HEK293 (cell line): Measurements from ENCODE around the gene DCUN1D2.
A peak's percentile ranks its signal among the peaks of the same experiment; 100 is the strongest.

Experiments used
- CTCF ChIA-PET: fragments of 350-600 bp; formaldehyde crosslinking; extraction: SDS; loops from one replicate; lab custom pipeline; 2021; ENCODE audit warnings: antibody characterized with exemption; lab: Yijun Ruan, JAX
- POLR2A ChIA-PET: fragments of 300-600 bp; formaldehyde crosslinking; extraction: SDS; loops from one replicate; lab custom pipeline; 2020; ENCODE audit warnings: antibody characterized with exemption, inconsistent platforms; lab: Yijun Ruan, JAX
- H3K27ac ChIP-seq: fragments of 200-500 bp; sonication (Bioruptor generic); 2 replicates; pipeline ENCODE4 v1.5.1; 2014; ENCODE audit warnings: low read depth, low read length, control low read depth, inconsistent platforms; ENCODE audit errors: extremely low read depth
- H3K36me3 ChIP-seq, 2 experiments: fragments of 200-500 bp in 1 of 2; sonication (Bioruptor generic) in 1 of 2; 1 replicate in 1 of 2; 2 replicates in 1 of 2; pipeline ENCODE4 v1.5.1; 2014 to 2017; ENCODE audit warnings: inconsistent platforms in 2 of 2, low read length in 2 of 2; ENCODE audit not compliant: control insufficient read depth in 2 of 2, insufficient read depth in 1 of 2
- H3K4me1 ChIP-seq: fragments of 200-500 bp; sonication (Bioruptor generic); 2 replicates; pipeline ENCODE4 v1.5.1; 2014; ENCODE audit warnings: mild to moderate bottlenecking, low read length, inconsistent platforms; ENCODE audit not compliant: control insufficient read depth, insufficient read depth
- H3K4me3 ChIP-seq: 2 replicates; pipeline ENCODE4 v1.5.1; 2011; ENCODE audit warnings: low read depth, mild to moderate bottlenecking, control low read depth, low read length, moderate library complexity
- H3K9me3 ChIP-seq: fragments of 200-500 bp; sonication (Bioruptor generic); 2 replicates; pipeline ENCODE4 v1.5.1; 2014; ENCODE audit warnings: low read depth, low read length, inconsistent platforms; ENCODE audit not compliant: control insufficient read depth, insufficient read depth
- ATF2 ChIP-seq: fragments of 450-650 bp; formaldehyde crosslinking; IDR thresholded peaks from 2 replicates; pipeline ENCODE4 v1.5.1; 2016; ENCODE audit warnings: missing biosample characterization, missing genetic modification characterization, low read depth
- EGR2 ChIP-seq: fragments of 450-650 bp; formaldehyde crosslinking; IDR thresholded peaks from 2 replicates; pipeline ENCODE4 v1.5.1; 2016; ENCODE audit warnings: low read depth, missing biosample characterization, missing genetic modification characterization
- GLI4 ChIP-seq: fragments of 450-650 bp; formaldehyde crosslinking; IDR thresholded peaks from 2 replicates; pipeline ENCODE4 v1.5.1; 2016; ENCODE audit warnings: missing biosample characterization, missing genetic modification characterization
- HOXD13 ChIP-seq: sonication (generic); formaldehyde crosslinking; IDR thresholded peaks from 2 replicates; pipeline ENCODE4 v1.8.0; 2022; ENCODE audit warnings: missing genetic modification reagents, borderline replicate concordance
- KLF7 ChIP-seq: fragments of 450-650 bp; formaldehyde crosslinking; IDR thresholded peaks from 2 replicates; pipeline ENCODE4 v1.5.1; 2016; ENCODE audit warnings: missing biosample characterization, missing genetic modification characterization, borderline replicate concordance
- PRDM4 ChIP-seq: fragments of 450-650 bp; formaldehyde crosslinking; IDR thresholded peaks from 2 replicates; pipeline ENCODE4 v1.5.1; 2017; ENCODE audit warnings: missing biosample characterization, missing genetic modification characterization
- SCRT1 ChIP-seq: fragments of 450-650 bp; formaldehyde crosslinking; IDR thresholded peaks from 2 replicates; pipeline ENCODE4 v1.5.1; 2016; ENCODE audit warnings: missing biosample characterization, missing genetic modification characterization, borderline replicate concordance
- SCRT2 ChIP-seq: fragments of 450-650 bp; formaldehyde crosslinking; IDR thresholded peaks from 2 replicates; pipeline ENCODE4 v1.5.1; 2016; ENCODE audit warnings: missing biosample characterization, missing genetic modification characterization
- SETDB1 ChIP-seq: IDR thresholded peaks from one replicate; pipeline ENCODE4 v1.6.1; 2017; ENCODE audit warnings: mild to moderate bottlenecking, low read length, moderate library complexity, mixed read lengths; ENCODE audit not compliant: insufficient read length
- YY2 ChIP-seq: fragments of 450-650 bp; formaldehyde crosslinking; IDR thresholded peaks from 2 replicates; pipeline ENCODE4 v1.5.1; 2016; ENCODE audit warnings: missing biosample characterization, missing genetic modification characterization
- ZBTB1 ChIP-seq: fragments of 450-650 bp; formaldehyde crosslinking; IDR thresholded peaks from 2 replicates; pipeline ENCODE4 v1.5.1; 2016; ENCODE audit warnings: missing biosample characterization, missing genetic modification characterization
- ZFP41 ChIP-seq: fragments of 450-650 bp; formaldehyde crosslinking; IDR thresholded peaks from 2 replicates; pipeline ENCODE4 v1.5.1; 2016; ENCODE audit warnings: missing biosample characterization, missing genetic modification characterization, borderline replicate concordance
- ZFP69B ChIP-seq: fragments of 450-650 bp; formaldehyde crosslinking; IDR thresholded peaks from 2 replicates; pipeline ENCODE4 v1.5.1; 2016; ENCODE audit warnings: missing biosample characterization, missing genetic modification characterization
- ZNF132 ChIP-seq: fragments of 450-650 bp; formaldehyde crosslinking; IDR thresholded peaks from 2 replicates; pipeline ENCODE4 v1.5.1; 2017; ENCODE audit warnings: missing biosample characterization, missing genetic modification characterization, borderline replicate concordance
- ZNF140 ChIP-seq: fragments of 450-650 bp; formaldehyde crosslinking; IDR thresholded peaks from 2 replicates; pipeline ENCODE4 v1.5.1; 2016; ENCODE audit warnings: missing biosample characterization, missing genetic modification characterization
- ZNF16 ChIP-seq: fragments of 450-650 bp; formaldehyde crosslinking; IDR thresholded peaks from 2 replicates; pipeline ENCODE4 v1.5.1; 2016; ENCODE audit warnings: low read depth, missing biosample characterization, missing genetic modification characterization
- ZNF184 ChIP-seq: fragments of 450-650 bp; IDR thresholded peaks from 2 replicates; pipeline ENCODE4 v1.5.1; 2018; ENCODE audit warnings: missing biosample characterization, mild to moderate bottlenecking, missing genetic modification characterization
- ZNF19 ChIP-seq: fragments of 450-650 bp; formaldehyde crosslinking; IDR thresholded peaks from 2 replicates; pipeline ENCODE4; 2016; ENCODE audit warnings: missing biosample characterization, missing genetic modification characterization, low read depth
- ZNF211 ChIP-seq: fragments of 450-650 bp; formaldehyde crosslinking; IDR thresholded peaks from 2 replicates; pipeline ENCODE4 v1.5.1; 2016; ENCODE audit warnings: low read depth, missing biosample characterization, missing genetic modification characterization
- ZNF221 ChIP-seq: fragments of 450-650 bp; formaldehyde crosslinking; IDR thresholded peaks from 2 replicates; pipeline ENCODE4 v1.5.1; 2017; ENCODE audit warnings: missing biosample characterization, missing genetic modification characterization, borderline replicate concordance
- ZNF23 ChIP-seq: fragments of 450-650 bp; formaldehyde crosslinking; IDR thresholded peaks from 2 replicates; pipeline ENCODE4 v1.5.1; 2016; ENCODE audit warnings: missing biosample characterization, missing genetic modification characterization, borderline replicate concordance
- ZNF302 ChIP-seq: fragments of 450-650 bp; formaldehyde crosslinking; IDR thresholded peaks from 2 replicates; pipeline ENCODE4 v1.5.1; 2016; ENCODE audit warnings: missing biosample characterization, missing genetic modification characterization, low read depth
- ZNF311 ChIP-seq: fragments of 450-650 bp; formaldehyde crosslinking; IDR thresholded peaks from 2 replicates; pipeline ENCODE4 v1.5.1; 2017; ENCODE audit warnings: missing biosample characterization, missing genetic modification characterization, borderline replicate concordance
- ZNF350 ChIP-seq: fragments of 450-650 bp; formaldehyde crosslinking; IDR thresholded peaks from 2 replicates; pipeline ENCODE4 v1.5.0; 2017; ENCODE audit warnings: missing biosample characterization, mild to moderate bottlenecking, missing genetic modification characterization
- ZNF426 ChIP-seq: fragments of 450-650 bp; formaldehyde crosslinking; IDR thresholded peaks from 2 replicates; pipeline ENCODE4 v1.5.1; 2017; ENCODE audit warnings: missing biosample characterization, missing genetic modification characterization, mild to moderate bottlenecking, inconsistent platforms, moderate library complexity
- ZNF501 ChIP-seq: fragments of 450-650 bp; formaldehyde crosslinking; IDR thresholded peaks from 2 replicates; pipeline ENCODE4 v1.5.1; 2016; ENCODE audit warnings: missing biosample characterization, missing genetic modification characterization
- ZNF530 ChIP-seq: fragments of 450-650 bp; formaldehyde crosslinking; IDR thresholded peaks from 2 replicates; pipeline ENCODE4 v1.5.1; 2016; ENCODE audit warnings: low read depth, missing biosample characterization, missing genetic modification characterization
- ZNF548 ChIP-seq: fragments of 450-650 bp; formaldehyde crosslinking; IDR thresholded peaks from 2 replicates; pipeline ENCODE4 v1.5.1; 2016; ENCODE audit warnings: missing biosample characterization, missing genetic modification characterization
- ZNF600 ChIP-seq: fragments of 450-650 bp; formaldehyde crosslinking; IDR thresholded peaks from 2 replicates; pipeline ENCODE4 v1.5.1; 2016; ENCODE audit warnings: missing biosample characterization, missing genetic modification characterization
- ZNF610 ChIP-seq: fragments of 450-650 bp; formaldehyde crosslinking; IDR thresholded peaks from 2 replicates; pipeline ENCODE4 v1.5.1; 2016; ENCODE audit warnings: missing biosample characterization, missing genetic modification characterization, borderline replicate concordance
- ZNF623 ChIP-seq: fragments of 450-650 bp; formaldehyde crosslinking; IDR thresholded peaks from 2 replicates; pipeline ENCODE4 v1.5.1; 2016; ENCODE audit warnings: missing biosample characterization, missing genetic modification characterization
- ZNF670 ChIP-seq: fragments of 450-650 bp; formaldehyde crosslinking; IDR thresholded peaks from 2 replicates; pipeline ENCODE4 v1.5.1; 2016; ENCODE audit warnings: missing biosample characterization, missing genetic modification characterization, low read depth
- ZNF704 ChIP-seq: fragments of 450-650 bp; formaldehyde crosslinking; IDR thresholded peaks from 2 replicates; pipeline ENCODE4 v1.5.1; 2016; ENCODE audit warnings: missing biosample characterization, missing genetic modification characterization
- ZNF830 ChIP-seq: fragments of 450-650 bp; IDR thresholded peaks from 2 replicates; pipeline ENCODE4 v1.5.0; 2018; ENCODE audit warnings: missing biosample characterization, missing genetic modification characterization, low read depth, mild to moderate bottlenecking, moderate library complexity
- ZNF843 ChIP-seq: fragments of 450-650 bp; formaldehyde crosslinking; IDR thresholded peaks from 2 replicates; pipeline ENCODE4 v1.5.1; 2016; ENCODE audit warnings: missing biosample characterization, missing genetic modification characterization

DCUN1D2 gene

GRCh38 chr13:113493315-113493951 is 2.9 kb upstream of the DCUN1D2 start:
- Histone ChIP-seq H3K36me3 (peaks cover 15 to 36% of the 10 kb centered on the region in 2 experiments), H3K4me3 (peak overlapping the region; percentile 10), H3K27ac (peak overlapping the region; percentile 33), H3K4me1 (peaks cover 12% of the 10 kb centered on the region), H3K9me3 (no peaks in the 10 kb centered on the region)
- POLR2A ChIA-PET, result interaction anchor here (0.9 to 1.4 kb wide), 2 partner anchors 91 to 788 kb away, joined by 3 to 4 read pairs; partner anchors contain the start of genes TFDP1 and UPF3A
- CTCF ChIA-PET, result interaction anchor here (0.6 to 1.1 kb wide), 2 partner anchors 10 to 226 kb away, joined by 3 read pairs; no protein-coding TSS in a partner anchor
- TF ChIP-seq ZBTB1 (tag by site-specific recombination) (peak; percentile 93), YY2 (no peak), EGR2 (tag by site-specific recombination) (no peak), ZNF704 (tag by site-specific recombination) (no peak), ZFP41 (no peak), ATF2 (tag by site-specific recombination) (peak; percentile 96), ZNF600 (tag by site-specific recombination) (peak; percentile 30; the same call in 1 of the 2 replicates), ZNF211 (tag by site-specific recombination) (no peak), ZNF426 (tag by site-specific recombination) (no peak), ZNF530 (no peak), HOXD13 (CRISPR knock-in tag) (no peak), ZNF311 (tag by site-specific recombination) (no peak), KLF7 (tag by site-specific recombination) (no peak; the same call in 1 of the 2 replicates), ZNF830 (no peak), GLI4 (tag by site-specific recombination) (no peak), ZNF132 (tag by site-specific recombination) (no peak), ZFP69B (tag by site-specific recombination) (peak; percentile 99), ZNF501 (tag by site-specific recombination) (peak; percentile 56; the same call in 1 of the 2 replicates), ZNF16 (tag by site-specific recombination) (no peak), ZNF184 (tag by site-specific recombination) (peak; percentile 67; the same call in 1 of the 2 replicates), ZNF140 (tag by site-specific recombination) (no peak), ZNF548 (tag by site-specific recombination) (no peak), SETDB1 (no peak), ZNF23 (tag by site-specific recombination) (no peak), ZNF843 (tag by site-specific recombination) (peak; percentile 95), ZNF623 (tag by site-specific recombination) (peak; percentile 31; the same call in 1 of the 2 replicates), SCRT1 (peak; percentile 54; the same call in 1 of the 2 replicates), ZNF221 (tag by site-specific recombination) (no peak), ZNF610 (no peak), SCRT2 (tag by site-specific recombination) (peak; percentile 89), ZNF302 (tag by site-specific recombination) (no peak), ZNF19 (tag by site-specific recombination) (no peak), ZNF670 (tag by site-specific recombination) (no peak), PRDM4 (tag by site-specific recombination) (peak; percentile 94), ZNF350 (tag by site-specific recombination) (no peak)
